Esophagus muscularis mucosa (tissue), 3 donors: Measurements from ENCODE around the gene LILRB5.
"Not testable (repeated sequence)": the region's sequence is repeated elsewhere in the genome, so short reads cannot be mapped to it uniquely, and the experiment has no call there.

Experiments
- CTCF ChIP-seq, 3 experiments: fragments of 200-600 bp in 2 of 3; fragments of 450-650 bp in 1 of 3; sonication (generic) in 2 of 3; IDR thresholded peaks; one replicate each; pipeline ENCODE4 v1.5.1; 2017 to 2019; ENCODE audit warnings: antibody characterized with exemption in 3 of 3, mild to moderate bottlenecking in 2 of 3, moderate library complexity in 1 of 3
- POLR2AphosphoS5 ChIP-seq, 2 donors: sonication (generic); formaldehyde crosslinking; IDR thresholded peaks; one replicate each; pipeline ENCODE4 v1.6.1; 2017; ENCODE audit warnings: antibody characterized with exemption in 2 of 2

GRCh38 chr19:54240372-54241336, 16.4 kb downstream of the LILRB5 start:
- not testable (repeated sequence) for TF ChIP-seq CTCF, POLR2AphosphoS5 (IDR thresholded peaks at IDR 0.05)
